ENCODE results near the gene RABGAP1L.
A peak's percentile ranks its signal among the peaks of the same experiment; 100 is the strongest.

The RABGAP1L gene

DNA sequence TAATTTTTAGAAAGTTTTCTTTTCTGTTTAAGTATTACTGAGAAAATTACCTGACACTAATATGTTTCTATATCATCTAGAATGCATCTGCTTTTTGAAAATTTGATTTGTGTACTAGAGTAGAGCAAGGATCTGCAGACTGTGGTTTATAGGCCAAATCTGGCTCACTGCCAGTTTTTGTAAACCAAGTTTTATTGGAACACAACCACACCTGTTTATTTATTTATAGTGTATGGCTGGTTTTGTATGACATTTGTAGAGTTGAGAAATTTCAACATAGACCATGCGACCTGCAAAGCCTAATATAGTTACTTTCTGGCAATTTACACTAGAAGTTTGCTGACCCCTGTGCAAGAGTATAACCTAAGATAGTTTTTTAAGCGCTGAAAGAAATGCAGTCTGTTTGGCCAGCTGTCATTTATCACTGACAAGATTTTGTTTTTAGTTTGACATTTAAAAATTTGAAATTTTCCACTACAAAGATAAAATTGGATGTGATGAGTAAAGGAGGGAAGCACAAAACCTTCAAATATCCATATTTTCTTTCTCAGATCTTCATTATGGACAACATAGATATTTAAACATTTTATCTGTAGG, 804.3 kb downstream of the RABGAP1L start:
- TF ChIP-seq, protein P1, sequence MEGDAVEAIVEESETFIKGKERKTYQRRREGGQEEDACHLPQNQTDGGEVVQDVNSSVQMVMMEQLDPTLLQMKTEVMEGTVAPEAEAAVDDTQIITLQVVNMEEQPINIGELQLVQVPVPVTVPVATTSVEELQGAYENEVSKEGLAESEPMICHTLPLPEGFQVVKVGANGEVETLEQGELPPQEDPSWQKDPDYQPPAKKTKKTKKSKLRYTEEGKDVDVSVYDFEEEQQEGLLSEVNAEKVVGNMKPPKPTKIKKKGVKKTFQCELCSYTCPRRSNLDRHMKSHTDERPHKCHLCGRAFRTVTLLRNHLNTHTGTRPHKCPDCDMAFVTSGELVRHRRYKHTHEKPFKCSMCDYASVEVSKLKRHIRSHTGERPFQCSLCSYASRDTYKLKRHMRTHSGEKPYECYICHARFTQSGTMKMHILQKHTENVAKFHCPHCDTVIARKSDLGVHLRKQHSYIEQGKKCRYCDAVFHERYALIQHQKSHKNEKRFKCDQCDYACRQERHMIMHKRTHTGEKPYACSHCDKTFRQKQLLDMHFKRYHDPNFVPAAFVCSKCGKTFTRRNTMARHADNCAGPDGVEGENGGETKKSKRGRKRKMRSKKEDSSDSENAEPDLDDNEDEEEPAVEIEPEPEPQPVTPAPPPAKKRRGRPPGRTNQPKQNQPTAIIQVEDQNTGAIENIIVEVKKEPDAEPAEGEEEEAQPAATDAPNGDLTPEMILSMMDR (conservative IDR thresholded peaks at IDR 0.05; ENCODE audit: low read depth, low read length), result no peak
- Histone ChIP-seq H3K4me2 (peak overlapping the region; percentile 67), H3K4me1 (ENCODE audit: low read depth, poor library complexity, severe bottlenecking) (peaks cover 70% of the 10 kb centered on the region), H3K27me3 (ENCODE audit: insufficient read depth, low read depth) (no peaks in the 10 kb centered on the region), H3K36me3 (ENCODE audit: insufficient read depth) (no peaks in the 10 kb centered on the region), H2AFZ (ENCODE audit: low read depth) (peak overlapping the region; percentile 27; the same call in 1 of the 2 replicates), H3K79me2 (ENCODE audit: insufficient read depth, low read depth) (no peaks in the 10 kb centered on the region), H3K27ac (peak overlapping the region; percentile 81), H3K4me3 (IDR thresholded peaks at IDR 0.05; ENCODE audit: insufficient read depth, low read depth, low read length) (peak overlapping the region; percentile 51), H3K9ac (peak overlapping the region; percentile 30; the same call in 1 of the 2 replicates), H4K20me1 (ENCODE audit: insufficient read depth) (no peaks in the 10 kb centered on the region)

DNA sequence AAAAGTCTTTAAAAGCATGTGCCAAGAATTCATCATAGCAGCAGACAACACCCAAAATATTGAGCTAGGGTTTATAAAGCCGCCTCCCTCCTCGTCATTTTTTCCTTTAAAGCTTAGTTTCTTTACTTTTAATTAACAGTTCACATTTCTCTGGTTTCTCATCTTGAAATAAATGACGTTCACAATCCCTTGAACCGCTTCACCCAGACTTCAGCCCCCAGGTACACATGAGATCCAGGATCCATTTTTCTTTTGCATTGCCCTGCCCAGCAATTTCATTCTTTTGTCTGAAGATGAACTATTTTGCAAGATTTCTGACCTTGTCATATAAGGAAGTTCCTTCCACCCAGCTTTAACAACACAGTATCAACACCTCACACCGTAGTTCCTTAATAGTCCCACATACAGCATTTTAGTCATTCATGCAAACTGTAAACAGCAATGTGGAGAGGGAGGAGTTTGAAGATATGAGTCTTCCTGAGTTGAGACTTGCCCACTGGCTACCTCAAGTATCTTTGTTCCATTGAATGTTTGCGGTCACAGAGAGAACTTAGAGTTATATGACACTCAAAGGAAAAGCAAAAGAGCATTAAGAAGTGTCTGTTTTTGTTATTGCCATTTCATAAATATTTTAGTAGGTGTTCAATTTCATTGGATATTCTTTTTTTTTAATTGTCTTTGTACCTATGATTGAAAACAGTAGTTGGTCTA, 805.1 kb downstream of the RABGAP1L start:
- Histone ChIP-seq H3K36me3 (ENCODE audit: insufficient read depth) (no peaks in the 10 kb centered on the region), H3K9ac (peak overlapping the region; percentile 30; the same call in 1 of the 2 replicates), H4K20me1 (ENCODE audit: insufficient read depth) (no peaks in the 10 kb centered on the region), H3K27ac (peak overlapping the region; percentile 81), H3K4me2 (peak overlapping the region; percentile 67), H3K79me2 (ENCODE audit: insufficient read depth, low read depth) (no peaks in the 10 kb centered on the region), H2AFZ (ENCODE audit: low read depth) (peak overlapping the region; percentile 27; the same call in 1 of the 2 replicates), H3K4me3 (IDR thresholded peaks at IDR 0.05; ENCODE audit: insufficient read depth, low read depth, low read length) (peak overlapping the region; percentile 51), H3K27me3 (ENCODE audit: insufficient read depth, low read depth) (no peaks in the 10 kb centered on the region), H3K4me1 (ENCODE audit: low read depth, poor library complexity, severe bottlenecking) (peaks cover 76% of the 10 kb centered on the region)
- TF ChIP-seq, protein P1 (conservative IDR thresholded peaks at IDR 0.05; ENCODE audit: low read depth, low read length), result no peak

DNA sequence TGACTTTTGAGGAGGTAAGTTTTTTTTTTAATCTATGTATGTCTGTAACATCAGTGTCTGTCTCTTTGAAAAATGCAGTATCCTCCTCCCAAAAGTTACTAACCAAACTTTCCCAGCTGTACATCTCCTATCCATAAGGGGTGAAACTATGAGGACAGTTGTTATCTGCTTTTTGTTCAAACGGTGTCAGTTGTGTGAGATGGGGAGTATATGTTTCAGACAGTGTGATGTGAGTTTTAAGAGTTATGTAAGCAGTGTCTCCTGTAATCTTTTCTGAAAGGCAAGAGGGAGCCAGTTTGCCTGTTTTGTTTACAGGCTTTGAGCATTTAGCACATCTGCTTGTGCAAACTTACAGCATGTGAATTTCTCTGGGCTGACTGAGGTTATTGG, 805.6 kb downstream of the RABGAP1L start:
- TF ChIP-seq, protein P1 (conservative IDR thresholded peaks at IDR 0.05; ENCODE audit: low read depth, low read length), result no peak
- H4K20me1 ChIP-seq (ENCODE audit: insufficient read depth), result no peaks in the 10 kb centered on the region
- H2AFZ ChIP-seq (ENCODE audit: low read depth), result peak overlapping the region; percentile 28; the same call in 1 of the 2 replicates
- no peaks in the 10 kb centered on the region for H3K27me3 ChIP-seq (ENCODE audit: insufficient read depth, low read depth)
- H3K36me3 ChIP-seq (ENCODE audit: insufficient read depth), result no peaks in the 10 kb centered on the region
- no peak overlapping the region for H3K4me3 ChIP-seq (IDR thresholded peaks at IDR 0.05; ENCODE audit: insufficient read depth, low read depth, low read length)
- H3K4me2 ChIP-seq, result peak overlapping the region; percentile 67
- peaks cover 82% of the 10 kb centered on the region for H3K4me1 ChIP-seq (ENCODE audit: low read depth, poor library complexity, severe bottlenecking)
- peak overlapping the region; percentile 30; the same call in 1 of the 2 replicates for H3K9ac ChIP-seq
- H3K27ac ChIP-seq, result peak overlapping the region; percentile 81
- H3K79me2 ChIP-seq (ENCODE audit: insufficient read depth, low read depth), result no peaks in the 10 kb centered on the region

DNA sequence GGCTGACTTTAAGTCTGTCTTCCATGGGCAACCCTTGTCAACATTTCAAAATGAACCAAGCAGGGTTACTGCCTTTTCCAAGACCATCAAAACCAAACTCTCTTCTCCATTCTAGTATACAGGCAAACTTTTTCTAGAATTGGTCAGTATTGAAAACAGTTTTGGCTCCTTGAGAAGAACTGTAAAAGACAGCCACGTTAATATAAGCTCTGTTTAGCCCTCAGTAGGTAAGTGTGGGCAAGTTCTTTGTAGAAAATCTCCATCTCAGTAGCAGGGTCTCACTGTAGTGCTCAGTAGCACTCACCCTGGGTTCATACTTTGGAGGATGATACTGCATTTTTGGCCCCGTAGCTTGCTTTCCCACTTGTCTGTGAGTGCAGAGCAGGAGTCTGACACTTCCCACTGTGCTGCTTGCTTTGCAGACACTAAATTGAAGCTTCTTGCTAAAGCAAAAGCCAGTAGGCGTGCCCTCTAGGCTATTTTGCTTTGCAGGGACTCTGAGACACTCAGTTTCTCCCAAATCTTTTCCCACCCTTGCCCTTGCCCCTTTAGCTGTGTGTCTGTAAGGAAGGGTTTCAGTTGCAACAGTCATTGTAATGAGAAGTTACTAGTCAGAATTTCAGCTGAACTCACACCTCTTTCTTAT, 806.2 kb downstream of the RABGAP1L start:
- TF ChIP-seq, protein P1 (conservative IDR thresholded peaks at IDR 0.05; ENCODE audit: low read depth, low read length), result no peak
- H3K79me2 ChIP-seq (ENCODE audit: insufficient read depth, low read depth), result no peaks in the 10 kb centered on the region
- peak overlapping the region; percentile 67 for H3K4me2 ChIP-seq
- H2AFZ ChIP-seq (ENCODE audit: low read depth), result peak overlapping the region; percentile 28; the same call in 1 of the 2 replicates
- peaks cover 87% of the 10 kb centered on the region for H3K4me1 ChIP-seq (ENCODE audit: low read depth, poor library complexity, severe bottlenecking)
- no peaks in the 10 kb centered on the region for H4K20me1 ChIP-seq (ENCODE audit: insufficient read depth)
- H3K4me3 ChIP-seq (IDR thresholded peaks at IDR 0.05; ENCODE audit: insufficient read depth, low read depth, low read length), result no peak overlapping the region
- no peaks in the 10 kb centered on the region for H3K27me3 ChIP-seq (ENCODE audit: insufficient read depth, low read depth)
- H3K27ac ChIP-seq, result peak overlapping the region; percentile 81
- no peaks in the 10 kb centered on the region for H3K36me3 ChIP-seq (ENCODE audit: insufficient read depth)
- H3K9ac ChIP-seq, result peak overlapping the region; percentile 30; the same call in 1 of the 2 replicates
